H1 (cell line): Measurements from ENCODE around the gene RPE. TPM values are rescaled to one million over a fixed set of nuclear protein-coding genes. Genes with fewer than 3 reads are reported as not detected.

Experiments
- CTCF ChIA-PET: fragments of 300-600 bp; sonication (Branson Sonifier 250); formaldehyde crosslinking; loops from one replicate; lab custom pipeline; 2021; ENCODE audit not compliant: partially characterized antibody; lab: Charles Lee
- POLR2A ChIA-PET: fragments of 300-600 bp; sonication (Branson Sonifier 250); formaldehyde crosslinking; loops from one replicate; lab custom pipeline; 2021; ENCODE audit warnings: inconsistent platforms; ENCODE audit not compliant: partially characterized antibody; lab: Charles Lee
- DNase-seq, 2 experiments: peaks; one replicate each; pipeline versions ENCODE4 v3.0.0 to v3.0.0-alpha.2; 2010 to 2022; ENCODE audit warnings: low spot score in 2 of 2, low read depth in 1 of 2, mixed read lengths in 1 of 2
- FAIRE-seq: peaks from 2 replicates; lab custom pipeline; 2011; peaks lifted over from hg19 to GRCh38; lab: Jason Lieb, UNC
- H2AFZ ChIP-seq: 2 replicates; pipeline ENCODE4 v1.8.1; 2012; ENCODE audit warnings: low read length, inconsistent platforms
- H2AK5ac ChIP-seq: 2 replicates; pipeline ENCODE4 v1.6.1; 2013; ENCODE audit warnings: low read depth, low read length
- H2BK120ac ChIP-seq: replicated peaks from 2 replicates; pipeline ENCODE3; 2013; ENCODE audit warnings: low read depth, low read length, inconsistent platforms
- H2BK12ac ChIP-seq: 2 replicates; pipeline ENCODE4 v1.6.1; 2013; ENCODE audit warnings: low read depth, low read length
- H2BK15ac ChIP-seq: 2 replicates; pipeline ENCODE4 v1.6.1; 2013; ENCODE audit warnings: low read length
- H2BK20ac ChIP-seq: 2 replicates; pipeline ENCODE4 v1.6.1; 2013; ENCODE audit warnings: low read length
- H2BK5ac ChIP-seq: 2 replicates; pipeline ENCODE4 v1.6.1; 2013; ENCODE audit warnings: low read depth, low read length
- H3K14ac ChIP-seq: 2 replicates; pipeline ENCODE4 v1.6.1; 2013; ENCODE audit warnings: inconsistent platforms; ENCODE audit not compliant: insufficient read length
- H3K18ac ChIP-seq: 2 replicates; pipeline ENCODE4 v1.6.1; 2013; ENCODE audit warnings: low read length; ENCODE audit errors: extremely low read depth
- H3K23ac ChIP-seq: 2 replicates; pipeline ENCODE4 v1.6.1; 2013; ENCODE audit warnings: inconsistent platforms; ENCODE audit not compliant: insufficient read length
- H3K23me2 ChIP-seq: 2 replicates; pipeline ENCODE4 v1.6.1; 2013; ENCODE audit warnings: low read depth, low read length
- H3K27ac ChIP-seq: 2 replicates; pipeline ENCODE4 v1.6.1; 2011; ENCODE audit warnings: low read depth, low read length, inconsistent platforms
- H3K27me3 ChIP-seq, 4 experiments: replicated peaks in 1 of 4; 1 replicate in 1 of 4; 2 replicates in 3 of 4; pipeline versions ENCODE4 v1.6.1 to v1.8.1; 2011 to 2013; ENCODE audit warnings: low read length in 3 of 4, mild to moderate bottlenecking in 3 of 4, inconsistent platforms in 2 of 4, mixed read lengths in 2 of 4, moderate library complexity in 1 of 4; ENCODE audit not compliant: control insufficient read depth in 3 of 4, insufficient read depth in 3 of 4; ENCODE audit errors: extremely low read depth in 1 of 4
- H3K36me3 ChIP-seq, 4 experiments: 2 replicates each; pipeline versions ENCODE4 v1.6.1 to v1.8.1; 2011 to 2013; ENCODE audit warnings: mild to moderate bottlenecking in 4 of 4, low read length in 3 of 4, moderate library complexity in 2 of 4, control low read depth in 1 of 4, inconsistent platforms in 1 of 4; ENCODE audit not compliant: insufficient read depth in 4 of 4, control insufficient read depth in 2 of 4
- H3K4ac ChIP-seq: replicated peaks from 2 replicates; pipeline ENCODE3; 2013; ENCODE audit warnings: low read length, low read depth, mixed read lengths, inconsistent platforms; ENCODE audit not compliant: insufficient read length
- H3K4me1 ChIP-seq, 4 experiments: replicated peaks in 1 of 4; 1 replicate in 1 of 4; 2 replicates in 3 of 4; pipeline versions ENCODE4 v1.6.1 to v1.8.1; 2011 to 2013; ENCODE audit warnings: low read length in 3 of 4, inconsistent platforms in 2 of 4, mixed read lengths in 1 of 4; ENCODE audit not compliant: insufficient read depth in 4 of 4, control insufficient read depth in 3 of 4
- H3K4me2 ChIP-seq, 2 experiments: 2 replicates each; pipeline versions ENCODE4 v1.6.1 to v1.8.1; 2011 to 2013; ENCODE audit warnings: low read depth in 2 of 2, low read length in 2 of 2, control low read depth in 1 of 2, inconsistent platforms in 1 of 2, mild to moderate bottlenecking in 1 of 2; ENCODE audit not compliant: insufficient read depth in 1 of 2
- H3K4me3 ChIP-seq, 4 experiments: fragments of 200-600, 300-600 bp in 1 of 4; sonication (generic), shearing (Covaris generic), sonication (Bioruptor Twin) in 1 of 4; 2 replicates each; pipeline versions ENCODE4 v1.5.1 to v1.8.1; 2011 to 2016; ENCODE audit warnings: low read length in 4 of 4, low read depth in 3 of 4, control low read depth in 2 of 4, inconsistent platforms in 2 of 4, mild to moderate bottlenecking in 2 of 4, mixed read lengths in 1 of 4, moderate library complexity in 1 of 4; ENCODE audit not compliant: insufficient read depth in 2 of 4; ENCODE audit errors: extremely low read depth in 1 of 4
- H3K56ac ChIP-seq: replicated peaks from 2 replicates; pipeline ENCODE3; 2013; ENCODE audit warnings: low read depth, mild to moderate bottlenecking, mixed read lengths, low read length, inconsistent platforms; ENCODE audit not compliant: insufficient read length
- H3K79me1 ChIP-seq: 2 replicates; pipeline ENCODE4 v1.6.1; 2013; ENCODE audit warnings: low read depth, low read length, control low read depth
- H3K79me2 ChIP-seq, 2 experiments: 2 replicates each; pipeline versions ENCODE4 v1.6.1 to v1.8.1; 2012 to 2013; ENCODE audit warnings: low read length in 2 of 2, mild to moderate bottlenecking in 2 of 2, inconsistent platforms in 1 of 2; ENCODE audit not compliant: insufficient read depth in 2 of 2, control insufficient read depth in 1 of 2
- H3K9ac ChIP-seq, 4 experiments: replicated peaks in 1 of 4; 1 replicate in 1 of 4; 2 replicates in 3 of 4; pipeline versions ENCODE4 v1.6.1 to v1.8.1; 2011 to 2013; ENCODE audit warnings: low read depth in 3 of 4, low read length in 3 of 4, control low read depth in 2 of 4, mild to moderate bottlenecking in 2 of 4, moderate library complexity in 2 of 4, inconsistent platforms in 1 of 4; ENCODE audit errors: extremely low read depth in 1 of 4
- H3K9me3 ChIP-seq, 2 experiments: 2 replicates each; pipeline versions ENCODE4 v1.6.1 to v1.8.1; 2012 to 2013; ENCODE audit warnings: mild to moderate bottlenecking in 2 of 2, moderate library complexity in 2 of 2, control low read depth in 1 of 2, inconsistent platforms in 1 of 2, low read depth in 1 of 2, low read length in 1 of 2, mixed read lengths in 1 of 2; ENCODE audit not compliant: insufficient read depth in 2 of 2
- H4K20me1 ChIP-seq, 2 experiments: replicated peaks in 1 of 2; 2 replicates each; pipeline versions ENCODE3 to v1.8.1; 2011 to 2013; ENCODE audit warnings: inconsistent platforms in 2 of 2, low read length in 2 of 2, mild to moderate bottlenecking in 1 of 2; ENCODE audit not compliant: insufficient read depth in 2 of 2, control insufficient read depth in 1 of 2
- H4K5ac ChIP-seq: 2 replicates; pipeline ENCODE4 v1.6.1; 2013; ENCODE audit warnings: low read length, low read depth, mixed read lengths, inconsistent platforms; ENCODE audit not compliant: insufficient read length
- H4K8ac ChIP-seq: 2 replicates; pipeline ENCODE4 v1.8.0; 2013; ENCODE audit warnings: mild to moderate bottlenecking, moderate library complexity, low read length, inconsistent platforms; ENCODE audit not compliant: insufficient read depth; ENCODE audit errors: extremely low read depth
- H4K91ac ChIP-seq: replicated peaks from 2 replicates; pipeline ENCODE3; 2013; ENCODE audit warnings: low read length, mixed read lengths, inconsistent platforms; ENCODE audit not compliant: insufficient read length
- WGBS, 2 experiments: shearing (Covaris generic) in 1 of 2; methylation state at CpG; one replicate each; pipeline versions ENCODE4 v1.1.6 to v1.1.7; 2013 to 2015; ENCODE audit warnings: low lambda C conversion rate in 2 of 2, mixed read lengths in 2 of 2, inconsistent platforms in 1 of 2, low coverage in 1 of 2, missing lambda C conversion rate in 1 of 2; ENCODE audit not compliant: insufficient replicate concordance in 2 of 2, insufficient coverage in 1 of 2, insufficient read length in 1 of 2; ENCODE audit errors: extremely low coverage in 1 of 2, missing lambda C conversion rate in 1 of 2; 5-methylcytosine and 5-hydroxymethylcytosine counted together
- polyA plus RNA-seq, 7 experiments: library from polyadenylated mRNA; depleted of rRNA in 3 of 7; stranded (reverse) in 5 of 7; unstranded in 2 of 7; fragments of >200 nt in 5 of 7; fragments of 200-250 nt in 2 of 7; gene quantifications; 1 replicate in 5 of 7; 2 replicates in 1 of 7; 4 replicates in 1 of 7; pipeline versions ENCODE4 v1.2.1 to v1.2.3, GENCODE V29; 2011 to 2013; ENCODE audit warnings: missing spikeins in 2 of 7, mixed read lengths in 2 of 7
- total RNA-seq: library from RNA; stranded (reverse); fragmentation: NEBNext Ultra II Directional; extraction: Animal tissue kit (Norgen Biotek cat#: 25700); gene quantifications from 2 replicates; pipeline ENCODE4 v1.2.1, GENCODE V29; 2021

RPE gene
- total and polyA plus RNA-seq, 2 of the 8 experiments (the other 6 are each of a cell fraction or from before 2014, with no cell fraction given), result 77.8 to 102 TPM

DNA sequence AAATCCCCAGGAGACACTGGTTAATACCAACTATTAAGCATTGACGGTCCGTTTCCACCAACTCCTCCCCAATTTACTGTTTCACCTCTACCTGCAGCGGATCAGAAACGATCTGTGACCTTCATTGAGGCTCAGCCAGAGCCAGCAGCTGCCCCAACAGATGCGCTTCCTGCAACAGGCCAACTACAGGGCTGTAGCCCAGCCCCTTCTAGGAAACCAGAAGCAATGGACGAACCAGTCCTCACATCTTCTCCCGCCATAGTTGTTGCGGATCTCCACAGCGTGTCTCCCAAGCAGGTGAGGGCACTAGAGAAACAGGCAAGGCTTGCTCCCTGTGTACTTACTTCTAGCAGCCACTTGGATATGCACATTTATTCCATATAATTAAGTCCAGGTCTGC is 8.5 kb upstream of the RPE start:
- Histone ChIP-seq H3K27ac (no peak overlapping the region), H4K20me1 (no peaks in the 10 kb centered on the region), H3K23ac (no peak overlapping the region), H2AFZ (peak overlapping the region; percentile 50; the same call in 1 of the 2 replicates), H3K4me2 (no peak overlapping the region), H3K9ac (no peak overlapping the region), H3K4ac (no peak overlapping the region), H3K79me1 (no peaks in the 10 kb centered on the region), H3K27me3 (no peaks in the 10 kb centered on the region), H3K4me3 (no peak overlapping the region), H4K8ac (no peak overlapping the region), H3K36me3 (no peaks in the 10 kb centered on the region), H4K5ac (no peak overlapping the region), H3K23me2 (no peaks in the 10 kb centered on the region), H4K91ac (no peak overlapping the region), H3K18ac (no peak overlapping the region), H2BK15ac (no peak overlapping the region), H3K56ac (no peak overlapping the region), H2BK12ac (no peak overlapping the region), H3K79me2 (no peaks in the 10 kb centered on the region), H2BK120ac (no peak overlapping the region), H2BK5ac (no peak overlapping the region), H3K9me3 (no peaks in the 10 kb centered on the region), H3K14ac (no peak overlapping the region), H2BK20ac (no peak overlapping the region), H2AK5ac (no peak overlapping the region), H3K4me1 (no peaks in the 10 kb centered on the region)
- 91% methylated on average over 9 of the region's 9 CpGs; no CpG with 5 or more reads in 1 of the 2 experiments for WGBS, 2 experiments
- DNase-seq, result no peak
- POLR2A ChIA-PET, result interaction anchor here (0.5 kb wide), 1 partner anchor 19 kb away, joined by 3 read pairs; no protein-coding TSS in a partner anchor
- no peak for FAIRE-seq
- CTCF ChIA-PET, result interaction anchor here (1.2 to 1.5 kb wide), 2 partner anchors 12 to 16 kb away, joined by 4 read pairs; no protein-coding TSS in a partner anchor
